BLaER1 (cell line): Measurements from ENCODE around the gene FAM174C.
A peak's percentile ranks its signal among the peaks of the same experiment; 100 is the strongest.
"Not testable (repeated sequence)": the region's sequence is repeated elsewhere in the genome, so short reads cannot be mapped to it uniquely, and the experiment has no call there.

Experiments
- H3K27ac ChIP-seq: shearing (Covaris generic); formaldehyde crosslinking; 2 replicates; pipeline ENCODE4 v1.8.1; 2022
- H3K27me3 ChIP-seq: shearing (Covaris generic); formaldehyde crosslinking; 2 replicates; pipeline ENCODE4 v1.8.1; 2022
- H3K36me3 ChIP-seq: shearing (Covaris generic); formaldehyde crosslinking; 2 replicates; pipeline ENCODE4 v1.8.1; 2022
- H3K4me1 ChIP-seq: shearing (Covaris generic); formaldehyde crosslinking; 2 replicates; pipeline ENCODE4 v1.8.1; 2022
- H3K4me2 ChIP-seq: shearing (Covaris generic); formaldehyde crosslinking; 2 replicates; pipeline ENCODE4 v1.8.1; 2022
- H3K4me3 ChIP-seq: shearing (Covaris generic); formaldehyde crosslinking; 2 replicates; pipeline ENCODE4 v1.8.1; 2022
- H3K9ac ChIP-seq: shearing (Covaris generic); formaldehyde crosslinking; 2 replicates; pipeline ENCODE4 v1.8.1; 2022
- H3K9me3 ChIP-seq: shearing (Covaris generic); formaldehyde crosslinking; 2 replicates; pipeline ENCODE4 v1.8.1; 2022
- H4K20me1 ChIP-seq: shearing (Covaris generic); formaldehyde crosslinking; 2 replicates; pipeline ENCODE4 v1.8.1; 2022
- Cebpa-rat ChIP-seq: shearing (Covaris generic); IDR thresholded peaks from 2 replicates; pipeline ENCODE4 v1.8.1; 2022

FAM174C gene

GRCh38 chr19:1243768-1244692, 31.3 kb upstream of the FAM174C start:
- Histone ChIP-seq H4K20me1 (peaks cover 35% of the 10 kb centered on the region), H3K27ac (peak overlapping the region; percentile 61), H3K9ac (peak overlapping the region; percentile 95), H3K9me3 (no peaks in the 10 kb centered on the region), H3K4me3 (peak overlapping the region; percentile 95), H3K36me3 (peaks cover 13% of the 10 kb centered on the region; the same call in 1 of the 2 replicates), H3K4me1 (peaks cover 78% of the 10 kb centered on the region), H3K27me3 (peaks cover 10% of the 10 kb centered on the region), H3K4me2 (peak overlapping the region; percentile 98)
- TF ChIP-seq Cebpa-rat, result no peak

- TF ChIP-seq Cebpa-rat, result no peak
- Histone ChIP-seq H3K9me3 (no peaks in the 10 kb centered on the region), H3K27ac (peak overlapping the region; percentile 61), H3K9ac (peak overlapping the region; percentile 68), H3K4me2 (peak overlapping the region; percentile 98), H3K36me3 (peaks cover 14% of the 10 kb centered on the region; the same call in 1 of the 2 replicates), H3K4me1 (peaks cover 72% of the 10 kb centered on the region), H3K4me3 (peak overlapping the region; percentile 58), H3K27me3 (peaks cover 1% of the 10 kb centered on the region), H4K20me1 (peaks cover 37% of the 10 kb centered on the region)
Measured at GRCh38 chr19:1244693-1245451, 30.5 kb upstream of the FAM174C start.

- H3K27ac ChIP-seq, result peak overlapping the region; percentile 61
- peaks cover 68% of the 10 kb centered on the region for H3K4me1 ChIP-seq
- TF ChIP-seq Cebpa-rat, result no peak
Measured at GRCh38 chr19:1245494-1246264, 29.7 kb upstream of the FAM174C start.

GRCh38 chr19:1246265-1247087, 28.9 kb upstream of the FAM174C start:
- H3K9ac ChIP-seq, H3K9me3 ChIP-seq, H3K27me3 ChIP-seq: not testable (repeated sequence)
- H3K4me2 ChIP-seq, result peak overlapping the region; percentile 98
- H3K27ac ChIP-seq, result peak overlapping the region; percentile 26; the same call in 1 of the 2 replicates
- peaks cover 23% of the 10 kb centered on the region for H3K36me3 ChIP-seq
- H4K20me1 ChIP-seq, result peaks cover 47% of the 10 kb centered on the region
- peaks cover 60% of the 10 kb centered on the region for H3K4me1 ChIP-seq
- 0 out of 2 replicates have a peak overlapping the region, but pooled peaks have one; percentile 22 for H3K4me3 ChIP-seq

More at GRCh38 chr19:1245494-1246264, 29.7 kb upstream of the FAM174C start:
- Histone ChIP-seq H3K9ac (0 out of 2 replicates have a peak overlapping the region, but pooled peaks have one; percentile 68), H3K36me3 (peaks cover 21% of the 10 kb centered on the region; the same call in 1 of the 2 replicates), H3K9me3 (no peaks in the 10 kb centered on the region), H3K27me3 (no peaks in the 10 kb centered on the region), H4K20me1 (peaks cover 44% of the 10 kb centered on the region), H3K4me3 (peak overlapping the region; percentile 58; the same call in 1 of the 2 replicates), H3K4me2 (peak overlapping the region; percentile 98)

GRCh38 chr19:1247748-1248138, 27.6 kb upstream of the FAM174C start:
- Histone ChIP-seq H3K27ac (peak overlapping the region; percentile 46; the same call in 1 of the 2 replicates), H4K20me1 (peaks cover 52% of the 10 kb centered on the region), H3K4me2 (peak overlapping the region; percentile 84), H3K4me3 (peak overlapping the region; percentile 99), H3K9me3 (no peaks in the 10 kb centered on the region), H3K27me3 (no peaks in the 10 kb centered on the region), H3K4me1 (peaks cover 52% of the 10 kb centered on the region), H3K36me3 (peaks cover 28% of the 10 kb centered on the region), H3K9ac (peak overlapping the region; percentile 86; the same call in 1 of the 2 replicates)
- TF ChIP-seq Cebpa-rat, result no peak

GRCh38 chr19:1248139-1248785, 27.1 kb upstream of the FAM174C start, which contains the start of gene MIDN:
TSS of gene MIDN (plus strand) at chr19:1248583. CDS start at chr19:1250297, 1,714 bp downstream.
- Histone ChIP-seq H3K27ac (peak within 1 kb of the TSS; percentile 91), H3K4me1 (peaks cover 47% of the 10 kb centered on the region), H3K9me3 (no peaks in the 10 kb centered on the region), H3K27me3 (no peaks in the 10 kb centered on the region), H3K4me2 (peak within 1 kb of the TSS; percentile 84), H3K36me3 (peaks cover 25% of the 10 kb centered on the region), H3K4me3 (peak within 1 kb of the TSS; percentile 99), H3K9ac (peak within 1 kb of the TSS; percentile 86), H4K20me1 (peaks cover 49% of the 10 kb centered on the region)
- no peak for TF ChIP-seq Cebpa-rat

- Histone ChIP-seq H3K9me3 (no peaks in the 10 kb centered on the region), H3K36me3 (peaks cover 25% of the 10 kb centered on the region), H3K4me1 (peaks cover 47% of the 10 kb centered on the region), H4K20me1 (peaks cover 49% of the 10 kb centered on the region), H3K27me3 (no peaks in the 10 kb centered on the region), H3K27ac (peak overlapping the region; percentile 91), H3K4me3 (peak overlapping the region; percentile 99), H3K9ac (peak overlapping the region; percentile 86), H3K4me2 (peak overlapping the region; percentile 84)
- TF ChIP-seq Cebpa-rat, result no peak
Measured at GRCh38 chr19:1248786-1249297, 26.5 kb upstream of the FAM174C start.
